Activated CD4-positive, alpha-beta T cell treated with anti-CD3 and anti-CD28 coated beads for 48 hours (primary cell): ENCODE measurements around the gene NPFFR2.
"Not testable (repeated sequence)": the region's sequence is repeated elsewhere in the genome, so short reads cannot be mapped to it uniquely, and the experiment has no call there.

ENCODE experiments used
- DNase-seq: peaks from one replicate; pipeline ENCODE4 v3.0.0-alpha.2; 2020

Gene NPFFR2

GRCh38 chr4:72031868-72032608 lies at the start of gene NPFFR2:
Gene NPFFR2 (plus strand): TSS chr4:72032000. CDS start chr4:72128592, 96,592 bp downstream.
- DNase-seq = no peak

DNA sequence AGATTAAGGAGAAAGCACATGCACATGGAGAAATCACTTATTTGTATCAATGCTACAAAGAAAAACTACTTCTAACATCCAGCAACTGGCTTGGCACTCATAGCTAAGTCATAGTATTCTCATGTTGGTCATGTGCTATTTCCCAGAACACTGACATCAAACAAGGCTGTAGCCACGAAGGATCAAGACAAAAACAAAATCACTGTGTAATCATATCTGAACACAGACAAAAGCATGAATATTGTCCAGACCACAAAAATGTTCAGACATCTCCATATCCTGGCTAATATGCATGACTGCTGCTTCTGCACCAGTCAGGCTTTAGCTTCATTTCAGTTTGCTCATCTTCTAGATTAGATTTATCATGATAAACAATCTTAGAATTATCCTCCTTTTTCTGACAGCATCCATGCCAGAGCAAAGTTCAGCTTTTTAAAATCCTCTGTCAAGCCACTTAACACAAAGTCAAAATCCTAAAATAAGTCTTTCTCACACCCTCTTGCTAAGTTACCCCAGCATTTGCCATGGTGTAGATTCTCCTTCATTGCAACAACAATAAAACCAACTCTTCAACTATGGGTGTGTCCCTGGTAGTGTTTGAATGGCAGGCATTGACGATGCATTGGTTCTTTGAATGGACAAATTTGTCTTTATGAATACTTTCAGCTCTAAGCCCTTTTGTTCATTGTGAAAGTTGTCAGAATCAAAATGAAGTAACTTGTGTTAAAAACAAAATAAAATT lies 39.1 kb upstream of the NPFFR2 start:
- no peak for DNase-seq

DNA sequence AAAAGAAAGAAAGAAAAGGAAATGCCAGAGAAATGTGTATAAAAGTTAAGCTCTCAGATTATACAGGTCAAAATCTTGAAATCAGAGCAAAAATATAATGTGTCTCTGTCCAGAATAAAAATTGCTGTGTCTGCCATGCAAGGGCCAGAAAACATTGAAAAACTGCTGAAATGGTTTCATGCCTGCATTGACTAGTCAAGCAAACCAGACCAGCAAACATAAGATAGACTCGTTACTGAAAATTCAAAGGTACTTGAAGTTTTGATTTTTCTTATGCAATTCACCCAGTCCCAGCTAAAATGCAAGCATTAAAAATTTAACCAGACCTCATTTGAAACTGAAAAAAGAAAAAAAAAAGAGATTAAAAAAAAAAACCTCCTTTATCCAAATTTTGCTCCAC lies 37.2 kb upstream of the NPFFR2 start:
- DNase-seq = no peak

GRCh38 chr4:71995297-71995696 lies 36.5 kb upstream of the NPFFR2 start:
- DNase-seq = no peak

DNA sequence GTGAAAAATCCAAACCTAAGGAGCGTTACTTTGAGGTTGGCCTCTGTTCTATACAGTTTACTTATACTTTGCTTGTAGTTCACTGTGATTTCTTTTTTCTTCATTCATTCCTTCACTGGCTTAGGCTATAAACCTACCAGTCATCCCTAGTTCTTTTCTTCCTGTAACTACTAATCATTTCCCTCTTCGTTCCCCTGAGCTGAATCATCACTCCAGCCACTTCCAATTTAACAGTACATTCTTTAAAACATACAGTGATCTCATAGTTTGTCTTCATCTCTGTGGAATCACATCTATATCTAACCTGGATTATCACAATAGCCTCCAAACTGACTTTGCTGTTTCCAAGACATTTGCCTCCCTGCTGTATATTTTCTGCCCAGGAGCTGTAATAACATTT lies 25.2 kb upstream of the NPFFR2 start:
- no peak for DNase-seq

GRCh38 chr4:72011906-72012305 lies 19.9 kb upstream of the NPFFR2 start:
- DNase-seq = no peak

DNA sequence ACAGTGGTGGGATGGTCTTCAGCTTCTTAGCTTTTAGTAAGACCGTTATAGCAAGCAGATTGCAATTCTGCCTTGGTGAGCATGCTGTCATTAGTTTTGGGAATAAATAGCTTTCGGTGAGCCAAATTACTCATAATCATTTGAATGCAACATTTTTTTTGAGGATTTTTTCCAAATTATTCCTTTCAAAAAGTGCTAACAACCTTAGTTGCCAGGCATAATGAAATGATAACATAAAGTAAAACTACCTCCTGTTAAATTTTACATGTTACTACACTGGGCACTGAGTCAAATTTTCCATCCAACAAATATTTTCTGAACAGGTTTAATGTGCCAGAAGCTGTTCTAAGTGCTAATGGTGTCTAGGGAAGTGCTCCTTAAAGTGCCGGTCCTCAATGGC lies 15.8 kb upstream of the NPFFR2 start:
- no peak for DNase-seq

GRCh38 chr4:72019688-72020087 lies 12.1 kb upstream of the NPFFR2 start:
- no peak for DNase-seq

GRCh38 chr4:72022553-72022952 lies 9.2 kb upstream of the NPFFR2 start:
- DNase-seq = no peak

DNA sequence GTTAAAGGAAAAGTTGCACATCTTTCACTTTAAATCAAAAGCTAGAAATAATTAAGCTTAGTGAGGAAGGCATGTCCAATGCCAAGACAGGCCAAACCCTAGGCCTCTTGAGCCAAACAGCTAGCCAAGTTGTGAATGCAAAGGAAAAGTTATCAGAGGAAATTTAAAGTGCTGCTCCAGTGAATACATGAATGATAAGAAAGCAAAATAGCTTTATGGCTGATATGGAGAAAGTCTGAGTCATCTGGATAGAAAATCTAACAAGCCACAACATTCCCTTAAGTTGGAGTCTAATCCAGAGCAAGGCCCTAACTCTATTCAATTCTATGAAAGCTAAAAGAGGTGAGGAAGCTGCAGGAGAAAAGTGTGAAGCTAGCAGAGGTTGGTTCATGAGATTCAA lies 23.8 kb downstream of the NPFFR2 start:
- DNase-seq = no peak

DNA sequence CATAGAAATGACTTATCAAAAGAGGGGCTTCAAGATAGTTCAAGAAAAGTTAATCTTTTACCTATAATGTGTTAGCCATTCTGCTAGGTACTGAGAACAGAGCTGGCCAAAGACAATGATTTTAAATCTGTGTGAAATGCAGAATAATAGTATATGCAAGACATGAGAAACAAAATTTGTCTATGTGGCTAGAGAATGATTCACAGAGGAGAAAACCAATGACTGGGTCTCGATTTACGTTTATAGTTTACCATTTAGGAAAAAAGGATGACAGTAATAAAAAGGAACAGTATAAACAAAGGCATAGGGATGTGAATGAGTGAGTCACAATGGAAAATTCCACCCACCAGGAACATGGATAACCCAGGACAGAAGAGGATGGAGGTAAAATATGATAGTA lies 31.9 kb downstream of the NPFFR2 start:
- DNase-seq = no peak

DNA sequence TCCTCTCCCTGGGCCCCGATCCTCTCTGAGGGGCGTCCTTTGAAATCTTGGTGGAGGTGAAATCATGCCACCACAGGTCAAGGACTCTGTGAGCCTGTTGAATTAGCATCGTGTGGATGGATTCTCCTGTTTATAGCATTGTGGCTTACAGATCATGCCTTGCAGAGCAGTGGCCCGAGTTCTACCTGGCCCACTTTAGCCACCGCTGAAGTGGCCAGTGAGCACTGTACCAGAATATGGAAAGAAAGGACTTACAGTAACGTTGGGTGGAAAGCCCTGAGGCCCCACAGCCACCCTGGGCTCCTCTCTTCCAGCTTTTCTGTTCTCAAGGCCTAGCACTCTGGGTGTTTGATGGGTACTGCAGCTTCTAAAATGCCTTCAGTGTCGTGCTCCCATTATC lies 35.3 kb downstream of the NPFFR2 start:
- no peak for DNase-seq

DNA sequence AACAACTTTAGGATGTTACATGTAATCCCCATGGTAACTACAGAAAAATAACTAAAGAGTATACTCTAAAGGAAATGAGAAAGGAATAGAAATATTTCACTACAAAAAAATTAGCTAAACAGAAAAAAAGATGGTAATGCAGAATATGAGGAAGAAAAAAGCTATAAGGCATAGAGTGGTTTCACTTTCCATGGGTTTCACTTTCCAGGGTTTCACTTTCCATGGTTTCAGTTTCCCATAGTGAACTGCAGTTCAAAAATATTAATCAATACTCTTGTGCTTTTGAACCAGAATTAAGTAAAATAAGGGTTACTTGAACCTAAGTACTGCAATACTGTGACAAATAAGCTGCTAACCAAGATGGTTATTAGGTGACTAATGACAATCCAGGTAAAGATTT lies 42.0 kb downstream of the NPFFR2 start:
- DNase-seq = no peak

- DNase-seq = no peak
These were observed 44.8 kb downstream of the NPFFR2 start for GRCh38 chr4:72076562-72076961.

DNA sequence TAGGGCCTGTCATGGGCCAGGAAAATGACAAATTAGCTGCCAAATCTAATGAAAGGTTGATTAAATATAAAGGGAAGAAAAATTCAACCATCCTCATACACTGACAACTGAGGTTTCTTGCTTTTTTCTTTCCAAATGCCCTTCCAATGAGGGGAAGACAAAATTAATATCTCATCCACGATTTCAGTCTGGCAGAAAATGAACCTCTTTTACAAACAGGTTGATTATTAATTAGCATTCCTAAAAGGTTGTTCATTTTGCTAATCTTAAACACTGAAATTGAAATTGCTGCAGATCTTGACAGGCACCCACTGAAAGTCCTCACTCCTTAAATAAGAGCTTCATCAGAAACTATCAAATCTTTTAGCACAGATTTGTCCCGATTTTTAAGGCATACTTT lies 45.5 kb downstream of the NPFFR2 start:
- DNase-seq = no peak

- no peak for DNase-seq
These were observed 52.8 kb downstream of the NPFFR2 start for GRCh38 chr4:72084587-72085011.

GRCh38 chr4:72090606-72091005 lies 58.8 kb downstream of the NPFFR2 start:
- not testable (repeated sequence) for DNase-seq

DNA sequence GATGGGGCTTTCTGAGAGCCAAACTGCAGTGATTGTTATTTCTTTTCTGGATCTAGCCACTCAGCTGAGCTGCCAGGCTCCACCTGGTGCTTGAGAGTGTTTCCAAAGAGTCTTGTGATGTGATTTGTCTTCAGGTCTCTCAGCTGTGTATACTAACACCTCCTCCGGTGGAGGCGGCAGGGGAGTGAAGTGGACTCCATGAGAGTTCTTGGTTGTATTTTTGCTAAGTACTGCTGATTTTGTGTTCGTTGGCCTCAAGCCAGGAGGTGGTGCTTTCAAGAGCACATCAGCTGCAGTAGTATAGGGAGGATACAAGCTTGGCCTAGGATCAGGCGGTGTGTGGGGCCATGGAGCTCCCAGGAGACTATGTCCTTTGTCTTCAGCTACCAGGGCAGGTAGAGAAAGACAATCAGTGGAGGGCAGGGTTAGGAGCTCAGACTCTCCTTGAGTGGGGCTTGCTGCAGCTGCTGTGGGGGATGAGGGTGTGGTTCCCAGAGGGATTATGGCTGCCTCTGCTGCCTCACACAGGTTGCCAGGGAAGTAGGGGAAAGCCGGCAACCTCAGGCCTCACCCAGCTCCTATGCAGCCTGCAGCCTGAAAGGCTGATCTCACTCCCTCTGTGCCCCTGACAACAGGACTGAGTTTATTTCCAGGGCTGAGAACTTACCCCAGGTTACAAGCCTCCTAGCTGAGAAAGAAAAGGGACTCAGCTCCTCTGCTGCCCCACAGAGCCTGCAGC lies 62.4 kb downstream of the NPFFR2 start:
- DNase-seq = no peak

DNA sequence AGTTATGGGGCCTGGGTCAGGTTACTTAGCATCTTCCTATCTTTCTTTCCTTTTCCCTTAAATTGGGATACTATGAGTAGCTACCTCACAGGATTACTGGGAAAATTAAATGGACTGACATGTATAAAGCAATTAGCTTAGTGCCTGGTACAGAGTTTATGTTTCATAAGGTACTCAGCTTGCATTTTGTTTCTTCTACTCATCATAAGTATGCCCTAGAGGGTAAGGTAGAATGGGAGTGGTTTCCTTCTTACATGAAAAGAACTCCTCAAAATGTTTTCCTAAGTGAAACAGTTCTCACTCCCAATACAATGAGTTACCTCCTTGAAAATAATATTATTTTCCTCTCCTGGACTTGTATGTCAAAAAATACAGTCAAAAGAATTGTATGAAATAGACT lies 75.7 kb downstream of the NPFFR2 start:
- DNase-seq = no peak

- DNase-seq = no peak
These were observed 77.6 kb downstream of the NPFFR2 start for GRCh38 chr4:72109364-72109763.

DNA sequence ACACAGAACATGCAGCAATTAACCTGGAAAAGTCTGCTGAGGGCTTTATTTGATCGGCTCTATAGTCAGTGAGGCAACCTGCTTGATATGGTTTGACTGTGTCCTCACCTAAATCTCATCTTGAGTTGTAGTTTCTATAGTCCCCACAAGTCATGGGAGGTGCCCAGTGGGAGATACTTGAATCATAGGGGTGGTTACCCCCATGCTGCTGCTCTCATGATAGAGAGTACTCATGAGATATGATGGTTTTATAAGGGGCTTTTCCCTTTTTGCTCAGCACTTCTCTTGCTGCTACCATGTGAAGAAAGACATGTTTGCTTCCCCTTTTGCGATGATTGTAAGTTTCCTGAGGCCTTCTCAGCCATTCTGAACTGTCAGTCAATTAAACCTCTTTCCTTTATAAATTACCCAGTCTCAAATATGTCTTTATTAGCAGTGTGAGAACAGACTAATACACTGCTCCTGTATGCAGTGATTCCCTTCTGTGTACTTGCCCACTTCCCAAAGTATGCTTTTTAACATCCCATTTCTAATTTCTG lies 78.2 kb downstream of the NPFFR2 start:
- DNase-seq = no peak

- no peak for DNase-seq
These were observed 79.1 kb downstream of the NPFFR2 start for GRCh38 chr4:72110886-72111285.

DNA sequence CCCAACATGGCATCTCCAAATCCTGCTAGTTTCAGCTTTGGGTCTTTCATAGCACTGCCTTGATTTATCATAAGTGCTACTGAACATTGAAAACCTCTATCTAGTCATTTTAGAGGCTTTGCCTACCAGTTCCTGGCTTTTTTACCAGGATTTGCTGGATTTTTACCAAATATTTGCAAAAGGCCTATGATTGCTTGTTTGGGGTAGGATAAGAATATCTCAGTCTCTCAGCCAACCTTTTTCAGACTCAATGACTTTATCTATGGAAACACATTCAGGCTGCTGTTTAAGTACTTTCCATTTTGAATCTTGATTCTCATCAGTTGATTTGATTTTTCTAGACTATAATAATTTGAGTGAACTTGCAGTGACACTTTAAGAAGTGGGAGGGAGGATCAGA lies 80.1 kb downstream of the NPFFR2 start:
- no peak for DNase-seq
